HL-60 (cell line): ENCODE measurements around the gene GTF2H1.

Experiments used
- CTCF ChIP-seq: IDR thresholded peaks from one replicate; pipeline ENCODE4 v1.5.1; 2011; ENCODE audit warnings: low read length, control low read depth, inconsistent platforms; ENCODE audit not compliant: insufficient read depth
- GABPA ChIP-seq: IDR thresholded peaks from 2 replicates; pipeline ENCODE4 v1.6.1; 2012; ENCODE audit warnings: low read depth

- TF ChIP-seq CTCF (no peak), GABPA (no peak)
Observed at GRCh38 chr11:18317551-18317950, 4.8 kb upstream of the GTF2H1 start.
